HCT116 (cell line): ENCODE data around the gene IPCEF1. TPM values are rescaled to one million over a fixed set of nuclear protein-coding genes. Genes with fewer than 3 reads are reported as not detected.

Source experiments
- ATAC-seq: fragments of 200-7000 bp; cut with Tn5 transposase; 2 replicates; pipeline ENCODE4 v1.9.1; 2020; ENCODE audit warnings: mild to moderate bottlenecking, moderate library complexity
- BruUV-seq: library from RNA; stranded (reverse); fragments of 400-500 nt; replicated peaks from 2 replicates; lab custom pipeline; 2021; lab: Mats Ljungman, UMichigan
- CTCF ChIA-PET: fragments of 300-600 bp; sonication (Branson Sonifier 250); formaldehyde crosslinking; loops from one replicate; lab custom pipeline; 2021; ENCODE audit warnings: antibody characterized with exemption; lab: Charles Lee
- POLR2A ChIA-PET: fragments of 300-600, 350-600 bp; sonication (Branson Sonifier 250); formaldehyde crosslinking; loops from one replicate; lab custom pipeline; 2021; ENCODE audit warnings: antibody characterized with exemption; lab: Charles Lee
- RAD21 ChIA-PET, 2 experiments: fragments of 300-600 bp; sonication (Branson Sonifier 250); formaldehyde crosslinking; loops; one replicate each; lab custom pipeline; 2023; ENCODE audit warnings: low total read pairs in 2 of 2; ENCODE audit not compliant: uncharacterized antibody in 2 of 2, unreplicated experiment in 2 of 2, low non-redundant PET in 1 of 2; lab: Charles Lee
- DNase-seq: peaks from one replicate; pipeline ENCODE4 v3.0.0-alpha.2; 2010; ENCODE audit warnings: low read depth, low spot score
- H2AFZ ChIP-seq: fragments of 200-600 bp; shearing (Covaris generic), sonication (generic); 2 replicates; pipeline ENCODE4 v1.6.1; 2017; ENCODE audit warnings: low read depth, mixed run types, mixed read lengths, antibody characterized with exemption, low read length; ENCODE audit not compliant: poor library complexity, severe bottlenecking
- H3K27ac ChIP-seq: 2 replicates; pipeline ENCODE4 v1.5.1; 2012; ENCODE audit warnings: low read depth, low read length
- H3K27me3 ChIP-seq: fragments of 200-600 bp; sonication (generic); 2 replicates; pipeline ENCODE4 v1.6.1; 2016; ENCODE audit warnings: mixed run types, low read length, mixed read lengths; ENCODE audit not compliant: insufficient read depth
- H3K36me3 ChIP-seq, 2 experiments: fragments of 200-500 bp in 1 of 2; fragments of 200-600 bp in 1 of 2; sonication (Bioruptor generic) in 1 of 2; sonication (generic) in 1 of 2; 2 replicates each; pipeline versions ENCODE4 v1.5.1 to v1.6.1; 2014 to 2016; ENCODE audit warnings: low read length in 2 of 2, inconsistent platforms in 1 of 2, mixed read lengths in 1 of 2, mixed run types in 1 of 2; ENCODE audit not compliant: insufficient read depth in 2 of 2, control insufficient read depth in 1 of 2
- H3K4me1 ChIP-seq, 2 experiments: fragments of 200-600 bp in 1 of 2; sonication (generic) in 1 of 2; 2 replicates each; pipeline versions ENCODE4 v1.5.1 to v1.6.1; 2012 to 2017; ENCODE audit warnings: low read length in 2 of 2, inconsistent platforms in 1 of 2, mild to moderate bottlenecking in 1 of 2, mixed read lengths in 1 of 2, mixed run types in 1 of 2, moderate library complexity in 1 of 2; ENCODE audit not compliant: insufficient read depth in 2 of 2, control insufficient read depth in 1 of 2
- H3K4me2 ChIP-seq: fragments of 200-600 bp; sonication (generic); 2 replicates; pipeline ENCODE4 v1.6.1; 2017; ENCODE audit warnings: mixed run types, low read length, mixed read lengths
- H3K4me3 ChIP-seq, 2 experiments: fragments of 200-600 bp in 1 of 2; sonication (generic) in 1 of 2; replicated peaks in 1 of 2; 2 replicates each; pipeline ENCODE4 v1.5.1; 2011 to 2016; ENCODE audit warnings: low read length in 2 of 2, control low read depth in 1 of 2, low read depth in 1 of 2, mild to moderate bottlenecking in 1 of 2, mixed read lengths in 1 of 2, mixed run types in 1 of 2
- H3K79me2 ChIP-seq: fragments of 200-600 bp; sonication (generic); 2 replicates; pipeline ENCODE4 v1.6.1; 2017; ENCODE audit warnings: mild to moderate bottlenecking, mixed run types, low read length, moderate library complexity, mixed read lengths; ENCODE audit not compliant: insufficient read depth
- H3K9ac ChIP-seq: fragments of 200-600 bp; sonication (generic); 2 replicates; pipeline ENCODE4 v1.6.1; 2016; ENCODE audit warnings: low read length, mixed read lengths
- H3K9me2 ChIP-seq: fragments of 200-600 bp; sonication (generic), shearing (Covaris generic); 2 replicates; pipeline ENCODE4 v1.6.1; 2017; ENCODE audit warnings: mixed run types, mild to moderate bottlenecking, moderate library complexity; ENCODE audit not compliant: insufficient read depth
- H3K9me3 ChIP-seq, 2 experiments: fragments of 200-500 bp in 1 of 2; fragments of 200-600 bp in 1 of 2; sonication (Bioruptor generic) in 1 of 2; sonication (generic) in 1 of 2; 2 replicates each; pipeline ENCODE4 v1.6.1; 2014 to 2017; ENCODE audit warnings: low read length in 2 of 2, mixed read lengths in 2 of 2, inconsistent platforms in 1 of 2, low read depth in 1 of 2, mild to moderate bottlenecking in 1 of 2, mixed run types in 1 of 2, moderate library complexity in 1 of 2; ENCODE audit not compliant: control insufficient read depth in 1 of 2, insufficient read depth in 1 of 2
- H4K20me1 ChIP-seq: fragments of 200-600 bp; sonication (generic), shearing (Covaris generic); 2 replicates; pipeline ENCODE4 v1.6.1; 2017; ENCODE audit warnings: mixed run types, mild to moderate bottlenecking, moderate library complexity; ENCODE audit not compliant: insufficient read depth
- ATF3 ChIP-seq: IDR thresholded peaks from 2 replicates; pipeline ENCODE4 v1.6.1; 2012
- CBX3 ChIP-seq: IDR thresholded peaks from 2 replicates; pipeline ENCODE4 v1.6.1; 2012; ENCODE audit warnings: low read depth
- CEBPB ChIP-seq: IDR thresholded peaks from 2 replicates; pipeline ENCODE4 v1.6.1; 2012; ENCODE audit warnings: low read depth
- ELF1 ChIP-seq: IDR thresholded peaks from 2 replicates; pipeline ENCODE4 v1.6.1; 2012; ENCODE audit warnings: low read depth, borderline replicate concordance
- EZH2 ChIP-seq: fragments of 200-600 bp; sonication (generic); IDR thresholded peaks from 2 replicates; pipeline ENCODE4 v1.6.1; 2017; ENCODE audit warnings: antibody characterized with exemption, mixed run types
- EZH2phosphoT487 ChIP-seq: fragments of 200-600 bp; IDR thresholded peaks from 2 replicates; pipeline ENCODE4 v1.6.1; 2018; ENCODE audit warnings: antibody characterized with exemption, borderline replicate concordance
- POLR2A ChIP-seq: IDR thresholded peaks from 2 replicates; pipeline ENCODE4 v1.7.0; 2011; ENCODE audit warnings: borderline replicate concordance; ENCODE audit not compliant: insufficient read depth, insufficient read length; ENCODE audit errors: extremely low read depth
- SRF ChIP-seq: IDR thresholded peaks from 2 replicates; pipeline ENCODE4 v1.6.1; 2012; ENCODE audit warnings: low read depth
- TCF7L2 ChIP-seq: IDR thresholded peaks from 2 replicates; pipeline ENCODE4 v1.7.0; 2011; ENCODE audit warnings: borderline replicate concordance, inconsistent platforms; ENCODE audit not compliant: insufficient read depth, insufficient read length; ENCODE audit errors: extremely low read depth
- YY1 ChIP-seq: IDR thresholded peaks from 2 replicates; pipeline ENCODE4 v1.6.1; 2011; ENCODE audit warnings: low read length, low read depth, moderate library complexity, mild to moderate bottlenecking; ENCODE audit not compliant: insufficient replicate concordance; ENCODE audit errors: extremely low read depth
- ZBTB33 ChIP-seq: IDR thresholded peaks from 2 replicates; pipeline ENCODE4 v1.6.1; 2011; ENCODE audit warnings: mild to moderate bottlenecking, low read length, moderate library complexity; ENCODE audit not compliant: insufficient replicate concordance; ENCODE audit errors: extremely low read depth
- ZFX ChIP-seq: fragments of 450-650 bp; IDR thresholded peaks from 2 replicates; pipeline ENCODE4 v1.6.1; 2017
- ZNF274 ChIP-seq: fragments of 200-500 bp; sonication (Bioruptor generic); IDR thresholded peaks from 2 replicates; pipeline ENCODE4 v1.6.1; 2014; ENCODE audit warnings: mild to moderate bottlenecking, low read depth, low read length, inconsistent platforms
- intact Hi-C: fragments of 100-400 bp; cut with micrococcal nuclease; formaldehyde crosslinking; loops from 2 replicates; pipeline ENCODE4 v1.10.0; 2022
- total RNA-seq: library from RNA; stranded (reverse); gene quantifications from one replicate; pipeline ENCODE4 v1.2.1, GENCODE V29; 2021; ENCODE audit not compliant: unreplicated experiment
- TF ChIP-seq, protein P1 (sequence below), 3 experiments: fragments of 200-600 bp in 1 of 3; sonication (generic) in 1 of 3; IDR thresholded peaks in 2 of 3; conservative IDR thresholded peaks in 1 of 3; 2 replicates each; pipeline ENCODE4 v1.5.1; 2012 to 2017; ENCODE audit warnings: low read depth in 2 of 3, low read length in 2 of 3, antibody characterized with exemption in 1 of 3, borderline replicate concordance in 1 of 3, control low read depth in 1 of 3, mild to moderate bottlenecking in 1 of 3, mixed read lengths in 1 of 3, mixed run types in 1 of 3, moderate library complexity in 1 of 3; ENCODE audit not compliant: insufficient read depth in 1 of 3

IPCEF1 gene
- total RNA-seq, 1 experiment from 2014 or later: 0.32 TPM

DNA sequence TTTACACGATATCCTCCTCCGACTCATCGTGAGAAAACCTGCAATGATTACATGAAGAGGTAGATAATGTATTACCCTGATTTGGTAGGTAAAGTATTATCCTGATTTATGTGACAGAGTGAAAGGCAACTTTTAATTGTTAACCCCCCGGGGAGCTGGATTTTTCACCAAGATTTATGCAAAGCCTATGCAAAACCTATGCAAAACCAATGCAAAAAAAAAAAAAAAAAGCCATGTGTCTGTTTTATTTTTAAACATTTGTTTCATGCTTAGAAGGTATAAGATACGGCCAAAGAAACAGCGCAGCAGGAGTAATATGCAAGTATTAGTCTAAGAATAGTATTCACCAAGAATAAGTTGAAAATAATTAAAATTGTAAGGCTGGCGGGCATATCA, 109.9 kb downstream of the IPCEF1 start:
- ChIA-PET POLR2A (no interaction called here), RAD21 (no interaction called here), CTCF (no interaction called here)
- Histone ChIP-seq H3K9me3 (no peaks in the 10 kb centered on the region), H3K4me3 (no peak overlapping the region), H3K9me2 (no peaks in the 10 kb centered on the region), H3K4me1 (no peaks in the 10 kb centered on the region), H3K27me3 (peaks cover 17% of the 10 kb centered on the region; the same call in 1 of the 2 replicates), H3K4me2 (no peak overlapping the region), H4K20me1 (no peaks in the 10 kb centered on the region), H2AFZ (no peak overlapping the region), H3K36me3 (no peaks in the 10 kb centered on the region), H3K27ac (no peak overlapping the region), H3K79me2 (no peaks in the 10 kb centered on the region), H3K9ac (no peak overlapping the region)
- no peak for DNase-seq
- no TSS peak for BruUV-seq
- intact Hi-C loops: no loop called here
- ATAC-seq: no peak
- no peak for TF ChIP-seq ZFX
- no peak for TF ChIP-seq ZBTB33
- TF ChIP-seq ATF3: no peak
- no peak for TF ChIP-seq TCF7L2
- no peak for TF ChIP-seq CBX3
- no peak for TF ChIP-seq ELF1
- TF ChIP-seq YY1: no peak
- TF ChIP-seq EZH2phosphoT487: no peak
- no peak for TF ChIP-seq SRF
- TF ChIP-seq, protein P1, sequence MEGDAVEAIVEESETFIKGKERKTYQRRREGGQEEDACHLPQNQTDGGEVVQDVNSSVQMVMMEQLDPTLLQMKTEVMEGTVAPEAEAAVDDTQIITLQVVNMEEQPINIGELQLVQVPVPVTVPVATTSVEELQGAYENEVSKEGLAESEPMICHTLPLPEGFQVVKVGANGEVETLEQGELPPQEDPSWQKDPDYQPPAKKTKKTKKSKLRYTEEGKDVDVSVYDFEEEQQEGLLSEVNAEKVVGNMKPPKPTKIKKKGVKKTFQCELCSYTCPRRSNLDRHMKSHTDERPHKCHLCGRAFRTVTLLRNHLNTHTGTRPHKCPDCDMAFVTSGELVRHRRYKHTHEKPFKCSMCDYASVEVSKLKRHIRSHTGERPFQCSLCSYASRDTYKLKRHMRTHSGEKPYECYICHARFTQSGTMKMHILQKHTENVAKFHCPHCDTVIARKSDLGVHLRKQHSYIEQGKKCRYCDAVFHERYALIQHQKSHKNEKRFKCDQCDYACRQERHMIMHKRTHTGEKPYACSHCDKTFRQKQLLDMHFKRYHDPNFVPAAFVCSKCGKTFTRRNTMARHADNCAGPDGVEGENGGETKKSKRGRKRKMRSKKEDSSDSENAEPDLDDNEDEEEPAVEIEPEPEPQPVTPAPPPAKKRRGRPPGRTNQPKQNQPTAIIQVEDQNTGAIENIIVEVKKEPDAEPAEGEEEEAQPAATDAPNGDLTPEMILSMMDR (IDR thresholded peaks at IDR 0.05 in 2 of 3, conservative IDR thresholded peaks at IDR 0.05 in 1 of 3; ENCODE audit: borderline replicate concordance in 1 of 3, insufficient read depth in 1 of 3, low read depth in 2 of 3, low read length in 2 of 3): no peak
- TF ChIP-seq ZNF274: no peak
- no peak for TF ChIP-seq POLR2A
- TF ChIP-seq EZH2: no peak
- TF ChIP-seq CEBPB: no peak
